Daoy (cell line): ENCODE measurements around the gene TFB1M. TPM values are rescaled to one million over a fixed set of nuclear protein-coding genes. Genes with fewer than 3 reads are reported as not detected.
"Not testable (repeated sequence)": the region's sequence is repeated elsewhere in the genome, so short reads cannot be mapped to it uniquely, and the experiment has no call there.

ENCODE experiments used
- DNase-seq: peaks from one replicate; pipeline ENCODE4 v3.0.0-alpha.2; 2015; ENCODE audit warnings: low read depth
- total RNA-seq: library from RNA; depleted of rRNA; stranded (reverse); fragments of >200 nt; shearing (Covaris generic); gene quantifications from 2 replicates; pipeline ENCODE4 v1.2.3, GENCODE V29; 2014; rRNA removed

The TFB1M gene
- total RNA-seq = 28.3 and 34.0 TPM in 2 replicates

- peak; percentile 100 for DNase-seq
Observed at GRCh38 chr6:155314092-155314772, at the start of gene TFB1M. TFB1M (minus strand) TSS chr6:155314484; CDS start chr6:155314428, 56 bp downstream.

- DNase-seq = not testable (repeated sequence)
Observed at GRCh38 chr6:155364021-155364420, 49.7 kb upstream of the TFB1M start.

- DNase-seq = not testable (repeated sequence)
Observed at GRCh38 chr6:155362968-155363632, 48.8 kb upstream of the TFB1M start.

GRCh38 chr6:155354167-155354566, 39.9 kb upstream of the TFB1M start:
- DNase-seq = no peak

GRCh38 chr6:155352811-155353210, 38.5 kb upstream of the TFB1M start:
- no peak for DNase-seq

GRCh38 chr6:155352130-155352420, 37.8 kb upstream of the TFB1M start:
- DNase-seq = no peak

GRCh38 chr6:155351273-155352129, 37.2 kb upstream of the TFB1M start:
- no peak for DNase-seq

GRCh38 chr6:155349956-155350355, 35.7 kb upstream of the TFB1M start:
- no peak for DNase-seq

GRCh38 chr6:155349129-155349528, 34.8 kb upstream of the TFB1M start:
- no peak for DNase-seq

- no peak for DNase-seq
Observed at GRCh38 chr6:155347800-155348199, 33.5 kb upstream of the TFB1M start.

GRCh38 chr6:155346957-155347356, 32.7 kb upstream of the TFB1M start:
- no peak for DNase-seq

- no peak for DNase-seq
Observed at GRCh38 chr6:155344341-155345006, 30.2 kb upstream of the TFB1M start.

- DNase-seq = peak; percentile 60
Observed at GRCh38 chr6:155341130-155341828, 27.0 kb upstream of the TFB1M start.

- DNase-seq = peak; percentile 53
Observed at GRCh38 chr6:155340464-155341129, 26.3 kb upstream of the TFB1M start.

- not testable (repeated sequence) for DNase-seq
Observed at GRCh38 chr6:155339929-155340328, 25.6 kb upstream of the TFB1M start.

GRCh38 chr6:155338237-155338636, 24.0 kb upstream of the TFB1M start:
- not testable (repeated sequence) for DNase-seq

GRCh38 chr6:155335265-155335664, 21.0 kb upstream of the TFB1M start:
- DNase-seq = no peak

GRCh38 chr6:155334073-155334472, 19.8 kb upstream of the TFB1M start:
- DNase-seq = not testable (repeated sequence)

- DNase-seq = no peak
Observed at GRCh38 chr6:155333414-155333813, 19.1 kb upstream of the TFB1M start.

GRCh38 chr6:155330922-155331321, 16.6 kb upstream of the TFB1M start:
- no peak for DNase-seq
